Keratinocyte (primary cell): ENCODE measurements around the gene GNG3.

Source experiments
- CTCF ChIP-seq, 3 experiments: IDR thresholded peaks in 1 of 3; conservative IDR thresholded peaks in 1 of 3; optimal IDR thresholded peaks in 1 of 3; 2 replicates in 2 of 3; 3 replicates in 1 of 3; pipeline versions ENCODE3 to v1.5.1; 2011; ENCODE audit warnings: low read length in 3 of 3, mild to moderate bottlenecking in 3 of 3, moderate library complexity in 2 of 3, control low read depth in 1 of 3, inconsistent platforms in 1 of 3; ENCODE audit not compliant: insufficient read depth in 2 of 3; ENCODE audit errors: extremely low read depth in 1 of 3
- EZH2 ChIP-seq: IDR thresholded peaks from one replicate; pipeline ENCODE4 v1.6.1; 2012; ENCODE audit warnings: inconsistent platforms, mild to moderate bottlenecking, low read length, moderate library complexity

DNA sequence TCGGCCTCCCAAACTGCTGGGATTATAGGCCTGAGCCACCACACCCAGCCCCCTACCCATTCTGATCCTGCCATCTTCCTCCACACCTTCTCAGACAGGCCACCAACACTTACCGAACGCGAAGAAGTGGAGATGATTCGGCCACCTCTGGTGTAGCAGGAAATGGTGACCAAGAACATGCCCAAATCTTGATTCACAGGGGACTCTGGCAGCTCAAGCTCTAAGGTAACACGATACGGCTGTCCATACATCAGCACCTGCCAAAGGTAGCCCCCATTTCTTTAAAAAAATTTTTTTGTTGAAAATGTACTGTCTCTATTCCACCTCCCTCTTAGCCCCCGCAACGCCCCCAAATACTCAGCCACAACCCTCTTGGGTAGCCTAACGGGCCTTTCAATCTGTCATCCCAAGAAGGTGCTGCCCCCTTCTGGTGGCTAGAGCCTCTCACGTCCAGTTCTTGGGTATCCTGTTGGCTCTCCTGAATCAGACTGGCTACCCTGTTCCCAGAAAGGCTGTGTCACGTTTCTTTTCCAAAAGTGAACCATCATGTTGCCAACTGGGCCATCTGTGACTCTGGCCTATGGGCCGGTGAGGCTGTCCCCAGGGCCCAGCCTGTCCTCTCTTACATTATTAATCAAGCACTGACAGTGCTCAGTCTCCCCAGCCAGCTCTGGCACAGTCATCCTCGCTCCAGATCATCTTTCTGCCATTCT, 12.9 kb upstream of the GNG3 start:
- TF ChIP-seq CTCF (optimal IDR thresholded peaks at IDR 0.05 in 1 of 3, IDR thresholded peaks at IDR 0.05 in 1 of 3, conservative IDR thresholded peaks at IDR 0.05 in 1 of 3; ENCODE audit: extremely low read depth in 1 of 3, insufficient read depth in 2 of 3, low read length in 3 of 3) (peak; percentile 83 to 88 (median 86)), EZH2 (no peak)
